Measurements from ENCODE around the gene ST8SIA3. TPM values are rescaled to one million over a fixed set of nuclear protein-coding genes. Genes with fewer than 3 reads are reported as not detected.

Gene ST8SIA3
- total and polyA plus RNA-seq, 2 donors (not counting 3 experiments of a cell fraction or from before 2014, with no cell fraction given): not detected

GRCh38 chr18:57346876-57347275 lies 5.5 kb upstream of the ST8SIA3 start:
- Histone ChIP-seq H3K4me2 (ENCODE audit: insufficient read depth, low read length) (no peak overlapping the region), H3K27ac (ENCODE audit: insufficient read depth, low read depth, low read length) (no peak overlapping the region), H4K20me1 (replicated peaks; ENCODE audit: control insufficient read depth, extremely low read depth, insufficient read depth, low read length) (no peaks in the 10 kb centered on the region), H3K9me3 (replicated peaks; ENCODE audit: control insufficient read depth, insufficient read depth, low read length) (no peaks in the 10 kb centered on the region), H3K9ac (replicated peaks; ENCODE audit: extremely low read depth, insufficient read depth, low read length) (no peak overlapping the region), H3K79me2 (ENCODE audit: control insufficient read depth, insufficient read depth, low read length) (no peaks in the 10 kb centered on the region), H2AFZ (ENCODE audit: low read depth, low read length) (no peak overlapping the region), H3K27me3 (ENCODE audit: control insufficient read depth in 2 of 2, insufficient read depth in 2 of 2, low read length in 2 of 2) (peaks cover 8 to 10% of the 10 kb centered on the region in 2 experiments), H3K4me3 (replicated peaks in 1 of 3; ENCODE audit: insufficient read depth in 1 of 3, low read depth in 1 of 3, low read length in 3 of 3) (no peak overlapping the region), H3K9me1 (replicated peaks; ENCODE audit: control insufficient read depth, extremely low read depth, insufficient read depth, low read length) (no peaks in the 10 kb centered on the region), H3K36me3 (ENCODE audit: control insufficient read depth in 2 of 2, extremely low read depth in 1 of 2, insufficient read depth in 2 of 2, low read length in 2 of 2) (no peaks in the 10 kb centered on the region), H3K4me1 (ENCODE audit: control insufficient read depth, extremely low read depth, insufficient read depth, low read length) (no peaks in the 10 kb centered on the region)
- FAIRE-seq (no peak), DNase-seq (ENCODE audit: low read depth, low spot score) (no peak)
- ChIA-PET CTCF (no interaction called here), POLR2A (no interaction called here)
- dilution Hi-C loops (cut with MboI; ENCODE audit: extremely low pct_ligation_motif_present, low sequenced_read_pairs): no loop called here
- BruUV-seq (replicated peaks): no TSS peak
- TF ChIP-seq EZH2 (IDR thresholded peaks at IDR 0.05; ENCODE audit: borderline replicate concordance, low read depth, low read length, severe bottlenecking) (no peak), MAX (IDR thresholded peaks at IDR 0.05; ENCODE audit: insufficient read depth, insufficient read length) (no peak), MYC (IDR thresholded peaks at IDR 0.05; ENCODE audit: low read depth, low read length) (no peak), GATA2 (IDR thresholded peaks at IDR 0.05; ENCODE audit: insufficient read depth, insufficient read length, low read depth, low read length) (no peak), CTCF (IDR thresholded peaks at IDR 0.05; ENCODE audit: extremely low read depth in 1 of 2, insufficient read depth in 1 of 2, low read depth in 1 of 2, low read length in 2 of 2) (no peak), POLR2AphosphoS5 (IDR thresholded peaks at IDR 0.05; ENCODE audit: insufficient read depth, low read depth, low read length) (no peak), FOS (IDR thresholded peaks at IDR 0.05; ENCODE audit: borderline replicate concordance, insufficient read depth, low read length) (no peak), POLR2A (IDR thresholded peaks at IDR 0.05; ENCODE audit: low read depth, low read length) (no peak), JUN (IDR thresholded peaks at IDR 0.05; ENCODE audit: borderline replicate concordance, insufficient read depth, insufficient read length, low read depth) (no peak)
- intact Hi-C loops (cut with micrococcal nuclease): no loop called here
